IMR-90 (cell line): ENCODE results near the gene ATG101. TPM values are rescaled to one million over a fixed set of nuclear protein-coding genes. Genes with fewer than 3 reads are reported as not detected.

Experiments
- ATAC-seq: fragments of 200-7000 bp; cut with Tn5 transposase; 2 replicates; pipeline ENCODE4 v1.9.1; 2020; ENCODE audit warnings: low read depth, mild to moderate bottlenecking, moderate library complexity
- BruUV-seq: library from RNA; stranded (reverse); fragments of 400-500 nt; replicated peaks from 2 replicates; lab custom pipeline; 2021; lab: Mats Ljungman, UMichigan
- CTCF ChIA-PET: fragments of 300-600 bp; formaldehyde crosslinking; extraction: SDS; loops from one replicate; lab custom pipeline; 2021; ENCODE audit warnings: antibody characterized with exemption; lab: Yijun Ruan, JAX
- POLR2A ChIA-PET: fragments of 300-600 bp; sonication (Branson Sonifier 250); formaldehyde crosslinking; loops from one replicate; lab custom pipeline; 2022; ENCODE audit warnings: antibody characterized with exemption; ENCODE audit not compliant: unreplicated experiment; lab: Charles Lee
- DNase-seq: peaks from one replicate; pipeline ENCODE4 v3.0.0; 2013
- H2AFZ ChIP-seq: replicated peaks from 2 replicates; pipeline ENCODE3; 2013; ENCODE audit warnings: low read length, mild to moderate bottlenecking; ENCODE audit not compliant: poor library complexity
- H2AK5ac ChIP-seq: 2 replicates; pipeline ENCODE4 v1.6.1; 2013; ENCODE audit warnings: low read depth, low read length, inconsistent platforms
- H2AK9ac ChIP-seq: replicated peaks from 2 replicates; pipeline ENCODE3; 2013; ENCODE audit warnings: mild to moderate bottlenecking, low read depth, low read length, moderate library complexity; ENCODE audit not compliant: poor library complexity
- H2BK120ac ChIP-seq: 2 replicates; pipeline ENCODE4 v1.6.1; 2013; ENCODE audit warnings: low read depth, low read length, inconsistent platforms
- H2BK15ac ChIP-seq: 3 replicates; pipeline ENCODE4 v1.6.1; 2013; ENCODE audit warnings: low read depth, low read length, inconsistent platforms
- H2BK20ac ChIP-seq: 2 replicates; pipeline ENCODE4 v1.6.1; 2013; ENCODE audit warnings: low read depth, mild to moderate bottlenecking, inconsistent platforms, low read length, moderate library complexity
- H2BK5ac ChIP-seq: 2 replicates; pipeline ENCODE4 v1.6.1; 2013; ENCODE audit warnings: mild to moderate bottlenecking, low read depth, low read length, inconsistent platforms; ENCODE audit not compliant: poor library complexity, severe bottlenecking
- H3K14ac ChIP-seq: replicated peaks from 2 replicates; pipeline ENCODE4 v1.6.1; 2013; ENCODE audit warnings: low read depth, low read length, inconsistent platforms
- H3K18ac ChIP-seq: 2 replicates; pipeline ENCODE4 v1.6.1; 2013; ENCODE audit warnings: low read depth, low read length, control low read depth
- H3K23ac ChIP-seq: 2 replicates; pipeline ENCODE4 v1.6.1; 2013; ENCODE audit warnings: low read depth, low read length, inconsistent platforms
- H3K27ac ChIP-seq: 2 replicates; pipeline ENCODE4 v1.5.1; 2013; ENCODE audit warnings: mild to moderate bottlenecking, control low read depth, low read length; ENCODE audit not compliant: insufficient read depth
- H3K27me3 ChIP-seq: 2 replicates; pipeline ENCODE4 v1.6.1; 2013; ENCODE audit warnings: low read length; ENCODE audit not compliant: control insufficient read depth, insufficient read depth
- H3K36me3 ChIP-seq: 2 replicates; pipeline ENCODE4 v1.6.1; 2013; ENCODE audit warnings: low read length, mixed read lengths; ENCODE audit not compliant: control insufficient read depth, insufficient read depth
- H3K4ac ChIP-seq: 2 replicates; pipeline ENCODE4 v1.6.1; 2013; ENCODE audit warnings: low read depth, low read length, inconsistent platforms
- H3K4me1 ChIP-seq: 2 replicates; pipeline ENCODE4 v1.6.1; 2013; ENCODE audit warnings: low read length, mixed read lengths; ENCODE audit not compliant: control insufficient read depth, insufficient read depth
- H3K4me2 ChIP-seq: 2 replicates; pipeline ENCODE4 v1.6.1; 2013; ENCODE audit warnings: low read depth, mild to moderate bottlenecking, control low read depth, low read length, moderate library complexity
- H3K4me3 ChIP-seq: 2 replicates; pipeline ENCODE4 v1.5.1; 2013; ENCODE audit warnings: low read depth, mild to moderate bottlenecking, control low read depth, low read length, moderate library complexity; ENCODE audit not compliant: insufficient read depth
- H3K56ac ChIP-seq: 2 replicates; pipeline ENCODE4 v1.6.1; 2013; ENCODE audit warnings: low read length, inconsistent platforms; ENCODE audit not compliant: insufficient read depth; ENCODE audit errors: extremely low read depth
- H3K79me1 ChIP-seq, 2 experiments: 2 replicates each; pipeline ENCODE4 v1.6.1; 2013; ENCODE audit warnings: low read length in 2 of 2, inconsistent platforms in 1 of 2, low read depth in 1 of 2
- H3K9ac ChIP-seq: 2 replicates; pipeline ENCODE4 v1.6.1; 2013; ENCODE audit warnings: low read depth, low read length, control low read depth
- H3K9me1 ChIP-seq: 2 replicates; pipeline ENCODE4 v1.6.1; 2013; ENCODE audit warnings: low read length, inconsistent platforms; ENCODE audit not compliant: insufficient read depth
- H3K9me3 ChIP-seq: 2 replicates; pipeline ENCODE4 v1.6.1; 2013; ENCODE audit warnings: low read length; ENCODE audit not compliant: control insufficient read depth, insufficient read depth
- H4K20me1 ChIP-seq: 2 replicates; pipeline ENCODE4 v1.6.1; 2013; ENCODE audit warnings: low read length, inconsistent platforms; ENCODE audit not compliant: insufficient read depth
- H4K5ac ChIP-seq: 2 replicates; pipeline ENCODE4 v1.6.1; 2013; ENCODE audit warnings: mild to moderate bottlenecking, low read depth, low read length, control low read depth
- H4K8ac ChIP-seq, 2 experiments: 2 replicates each; pipeline ENCODE4 v1.6.1; 2013; ENCODE audit warnings: low read depth in 2 of 2, low read length in 2 of 2, control low read depth in 1 of 2, inconsistent platforms in 1 of 2
- H4K91ac ChIP-seq: 2 replicates; pipeline ENCODE4 v1.6.1; 2013; ENCODE audit warnings: low read depth, low read length, inconsistent platforms; ENCODE audit not compliant: insufficient read depth
- CEBPB ChIP-seq: IDR thresholded peaks from 2 replicates; pipeline ENCODE4 v1.6.1; 2012; ENCODE audit warnings: low read depth, low read length, improper control_type of control experiment
- MAZ ChIP-seq: IDR thresholded peaks from 2 replicates; pipeline ENCODE4 v1.6.1; 2012; ENCODE audit warnings: low read depth, mild to moderate bottlenecking, low read length, improper control_type of control experiment, moderate library complexity, borderline replicate concordance
- SMC3 ChIP-seq: fragments of 150-350 bp; IDR thresholded peaks from 2 replicates; pipeline ENCODE4 v1.6.1; 2016; ENCODE audit warnings: low read depth, mild to moderate bottlenecking, antibody characterized with exemption, low read length, moderate library complexity
- WGBS, 2 experiments: methylation state at CpG; one replicate each; pipeline versions ENCODE4 v1.1.5 to v1.1.7; 2013; ENCODE audit warnings: missing lambda C conversion rate in 2 of 2; ENCODE audit not compliant: insufficient read length in 1 of 2; ENCODE audit errors: extremely low coverage in 2 of 2; 5-methylcytosine and 5-hydroxymethylcytosine counted together
- dilution Hi-C: fragments of 300-500 bp; cut with HindIII; formaldehyde crosslinking; loops from one replicate; pipeline ENCODE4 v1.14.3; 2018; ENCODE audit warnings: low sequenced_read_pairs; ENCODE audit not compliant: unreplicated experiment
- in situ Hi-C: fragments of 300-500 bp; cut with MboI; formaldehyde crosslinking; loops from 3 replicates; pipeline ENCODE4 v1.14.3; 2019; ENCODE audit warnings: low sequenced_read_pairs, inconsistent platforms, mixed read lengths
- intact Hi-C: fragments of 100-400 bp; cut with micrococcal nuclease; formaldehyde crosslinking; loops from 2 replicates; pipeline ENCODE4 v1.10.0; 2022
- polyA plus RNA-seq, 3 experiments: library from polyadenylated mRNA; depleted of rRNA; stranded (reverse); fragments of >200 nt; gene quantifications; 2 replicates each; pipeline ENCODE4 v1.2.3, GENCODE V29; 2012; ENCODE audit warnings: low replicate concordance in 1 of 3
- total RNA-seq: library from RNA; depleted of rRNA; stranded (reverse); fragments of >200 nt; gene quantifications from 2 replicates; pipeline ENCODE4 v1.2.3, GENCODE V29; 2012

The ATG101 gene
- total and polyA plus RNA-seq, 2 of the 4 experiments (the other 2 are of a cell fraction), result 93.9 to 167 TPM

DNA sequence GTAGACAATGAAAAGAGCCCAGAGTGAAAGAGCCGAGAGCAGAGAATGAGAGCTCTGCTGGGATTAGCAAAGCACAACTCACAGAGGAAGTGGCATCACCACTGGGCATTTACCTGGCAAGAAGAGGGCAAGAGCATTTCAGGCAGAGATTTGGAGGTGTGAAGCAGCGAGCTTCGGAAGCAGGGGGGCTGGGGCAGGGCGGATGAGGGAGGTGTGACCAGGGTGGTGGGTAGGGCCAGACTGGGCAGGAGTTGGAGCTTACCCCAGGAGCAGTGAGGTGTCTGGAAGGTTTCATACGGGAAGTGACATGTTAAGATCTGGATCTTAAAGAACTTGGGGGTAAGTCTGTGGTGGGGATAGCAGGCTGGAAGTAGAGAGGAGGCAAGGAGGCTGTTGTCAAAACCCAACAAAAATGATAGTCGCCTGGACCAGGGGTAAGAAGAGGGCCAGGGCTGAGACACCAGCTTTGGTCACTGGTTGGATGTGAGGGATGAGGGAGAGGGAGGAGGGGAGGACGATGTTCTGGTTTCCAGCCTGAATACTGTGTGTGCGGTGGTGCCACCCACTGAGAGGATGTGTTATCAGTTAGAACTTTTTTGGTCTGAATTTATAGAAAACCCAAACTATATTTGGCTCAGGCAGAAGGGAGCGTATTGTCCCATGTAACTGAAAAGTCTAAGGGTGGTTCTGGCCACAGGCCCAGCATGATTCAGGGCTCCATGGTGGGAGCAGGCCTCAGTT lies 14.9 kb downstream of the ATG101 start:
- no peak overlapping the region for H2BK20ac ChIP-seq
- no peaks in the 10 kb centered on the region for H3K36me3 ChIP-seq
- H4K5ac ChIP-seq, result no peak overlapping the region
- H2BK15ac ChIP-seq, result no peak overlapping the region
- no peak overlapping the region for H2AK9ac ChIP-seq
- no peak overlapping the region for H3K23ac ChIP-seq
- H3K9ac ChIP-seq, result no peak overlapping the region
- peaks cover 0 to 17% of the 10 kb centered on the region in 2 experiments; a peak in 1 of 4 replicates for H3K79me1 ChIP-seq
- no peak overlapping the region for H3K4me3 ChIP-seq
- no TSS peak for BruUV-seq
- H2AFZ ChIP-seq, result no peak overlapping the region
- peaks cover 13% of the 10 kb centered on the region for H4K20me1 ChIP-seq
- intact Hi-C loops, result no loop called here
- no peak overlapping the region for H2BK5ac ChIP-seq
- in situ Hi-C loops, result loop anchor here (5.0 kb wide), 1 partner anchor 57 kb away; no protein-coding TSS in a partner anchor
- no peak overlapping the region for H4K91ac ChIP-seq
- H3K9me3 ChIP-seq, result no peaks in the 10 kb centered on the region
- H4K8ac ChIP-seq, result no peak overlapping the region
- peaks cover 30% of the 10 kb centered on the region for H3K4me1 ChIP-seq
- H3K4ac ChIP-seq, result no peak overlapping the region
- no peaks in the 10 kb centered on the region for H3K9me1 ChIP-seq
- TF ChIP-seq SMC3, result no peak
- no peak for TF ChIP-seq CEBPB
- no peak for TF ChIP-seq MAZ
- DNase-seq, result no peak
- H3K14ac ChIP-seq, result no peak overlapping the region
- H2AK5ac ChIP-seq, result no peak overlapping the region
- H3K18ac ChIP-seq, result no peak overlapping the region
- H3K27me3 ChIP-seq, result no peaks in the 10 kb centered on the region; the same call in 1 of the 2 replicates
- POLR2A ChIA-PET, result interaction anchor here (0.6 kb wide), 1 partner anchor 78 kb away, joined by 3 read pairs; the partner anchor contains the start of gene TAMALIN
- CTCF ChIA-PET, result interaction anchor here (5.5 kb wide), 1 partner anchor 59 kb away, joined by 36 read pairs; no protein-coding TSS in a partner anchor
- H2BK120ac ChIP-seq, result no peak overlapping the region
- dilution Hi-C loops, result no loop called here
- WGBS, 2 experiments, result 86% methylated on average over 5 of the region's 9 CpGs; no CpG with 5 or more reads in 1 of the 2 experiments
- H3K56ac ChIP-seq, result no peak overlapping the region
- no peak overlapping the region for H3K4me2 ChIP-seq
- no peak overlapping the region for H3K27ac ChIP-seq
- ATAC-seq, result no peak
